Ishikawa (cell line): ENCODE data around the gene MZT1.

ENCODE experiments used
- CEBPB ChIP-seq: IDR thresholded peaks from 2 replicates; pipeline ENCODE4 v1.6.1; 2012
- CREB1 ChIP-seq: IDR thresholded peaks from 2 replicates; pipeline ENCODE4 v1.6.1; 2012; ENCODE audit warnings: low read depth
- EGR1 ChIP-seq: IDR thresholded peaks from 2 replicates; pipeline ENCODE4 v1.6.1; 2012
- EP300 ChIP-seq: IDR thresholded peaks from 2 replicates; pipeline ENCODE4 v1.6.1; 2012; ENCODE audit warnings: borderline replicate concordance
- FOXM1 ChIP-seq: IDR thresholded peaks from 2 replicates; pipeline ENCODE4 v1.6.1; 2012; ENCODE audit warnings: low read depth, borderline replicate concordance
- MAX ChIP-seq: IDR thresholded peaks from 2 replicates; pipeline ENCODE4 v1.6.1; 2012
- NFIC ChIP-seq: IDR thresholded peaks from 2 replicates; pipeline ENCODE4 v1.6.1; 2012
- RAD21 ChIP-seq: IDR thresholded peaks from 2 replicates; pipeline ENCODE4 v1.6.1; 2012; ENCODE audit warnings: low read depth
- TAF1 ChIP-seq: IDR thresholded peaks from 2 replicates; pipeline ENCODE4 v1.6.1; 2012; ENCODE audit warnings: low read depth, mild to moderate bottlenecking
- TCF12 ChIP-seq: IDR thresholded peaks from 2 replicates; pipeline ENCODE4 v1.6.1; 2012; ENCODE audit warnings: low read depth
- TEAD4 ChIP-seq: IDR thresholded peaks from 2 replicates; pipeline ENCODE4 v1.6.1; 2012
- YY1 ChIP-seq: IDR thresholded peaks from 2 replicates; pipeline ENCODE4 v1.6.1; 2012; ENCODE audit warnings: low read depth
- ZBTB7A ChIP-seq: IDR thresholded peaks from 2 replicates; pipeline ENCODE4 v1.6.1; 2012; ENCODE audit warnings: low read depth
- TF ChIP-seq, protein P1 (sequence below): IDR thresholded peaks from 2 replicates; pipeline ENCODE4 v1.6.1; 2012; ENCODE audit warnings: low read depth, mild to moderate bottlenecking
- TF ChIP-seq, protein P2 (sequence below): IDR thresholded peaks from 2 replicates; pipeline ENCODE4 v1.6.1; 2012

Gene MZT1

DNA sequence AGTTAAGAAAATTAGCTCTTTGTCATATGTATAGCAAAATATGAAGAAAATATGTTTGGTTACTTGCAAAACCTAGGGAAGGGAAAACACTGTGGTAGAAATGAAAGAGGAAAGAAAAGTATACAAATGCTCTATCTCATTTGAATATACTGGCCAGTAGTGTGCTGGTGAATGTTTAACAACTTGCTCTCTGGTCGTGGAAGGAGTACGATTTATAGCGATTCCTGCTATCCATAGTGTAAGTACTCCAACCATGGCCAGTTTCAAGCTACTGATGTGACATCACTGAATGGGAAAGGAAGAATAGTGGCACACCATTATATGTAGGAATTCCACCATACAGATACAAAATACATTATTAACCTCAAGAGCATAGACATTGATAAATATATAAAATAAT lies 9.6 kb upstream of the MZT1 start:
- no peak for TF ChIP-seq ZBTB7A
- no peak for TF ChIP-seq FOXM1
- TF ChIP-seq TAF1 = no peak
- no peak for TF ChIP-seq EP300
- TF ChIP-seq CREB1 = no peak
- TF ChIP-seq CEBPB = no peak
- TF ChIP-seq, protein P1, sequence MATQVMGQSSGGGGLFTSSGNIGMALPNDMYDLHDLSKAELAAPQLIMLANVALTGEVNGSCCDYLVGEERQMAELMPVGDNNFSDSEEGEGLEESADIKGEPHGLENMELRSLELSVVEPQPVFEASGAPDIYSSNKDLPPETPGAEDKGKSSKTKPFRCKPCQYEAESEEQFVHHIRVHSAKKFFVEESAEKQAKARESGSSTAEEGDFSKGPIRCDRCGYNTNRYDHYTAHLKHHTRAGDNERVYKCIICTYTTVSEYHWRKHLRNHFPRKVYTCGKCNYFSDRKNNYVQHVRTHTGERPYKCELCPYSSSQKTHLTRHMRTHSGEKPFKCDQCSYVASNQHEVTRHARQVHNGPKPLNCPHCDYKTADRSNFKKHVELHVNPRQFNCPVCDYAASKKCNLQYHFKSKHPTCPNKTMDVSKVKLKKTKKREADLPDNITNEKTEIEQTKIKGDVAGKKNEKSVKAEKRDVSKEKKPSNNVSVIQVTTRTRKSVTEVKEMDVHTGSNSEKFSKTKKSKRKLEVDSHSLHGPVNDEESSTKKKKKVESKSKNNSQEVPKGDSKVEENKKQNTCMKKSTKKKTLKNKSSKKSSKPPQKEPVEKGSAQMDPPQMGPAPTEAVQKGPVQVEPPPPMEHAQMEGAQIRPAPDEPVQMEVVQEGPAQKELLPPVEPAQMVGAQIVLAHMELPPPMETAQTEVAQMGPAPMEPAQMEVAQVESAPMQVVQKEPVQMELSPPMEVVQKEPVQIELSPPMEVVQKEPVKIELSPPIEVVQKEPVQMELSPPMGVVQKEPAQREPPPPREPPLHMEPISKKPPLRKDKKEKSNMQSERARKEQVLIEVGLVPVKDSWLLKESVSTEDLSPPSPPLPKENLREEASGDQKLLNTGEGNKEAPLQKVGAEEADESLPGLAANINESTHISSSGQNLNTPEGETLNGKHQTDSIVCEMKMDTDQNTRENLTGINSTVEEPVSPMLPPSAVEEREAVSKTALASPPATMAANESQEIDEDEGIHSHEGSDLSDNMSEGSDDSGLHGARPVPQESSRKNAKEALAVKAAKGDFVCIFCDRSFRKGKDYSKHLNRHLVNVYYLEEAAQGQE = no peak
- no peak for TF ChIP-seq YY1
- TF ChIP-seq RAD21 = no peak
- no peak for TF ChIP-seq TCF12
- TF ChIP-seq, protein P2, sequence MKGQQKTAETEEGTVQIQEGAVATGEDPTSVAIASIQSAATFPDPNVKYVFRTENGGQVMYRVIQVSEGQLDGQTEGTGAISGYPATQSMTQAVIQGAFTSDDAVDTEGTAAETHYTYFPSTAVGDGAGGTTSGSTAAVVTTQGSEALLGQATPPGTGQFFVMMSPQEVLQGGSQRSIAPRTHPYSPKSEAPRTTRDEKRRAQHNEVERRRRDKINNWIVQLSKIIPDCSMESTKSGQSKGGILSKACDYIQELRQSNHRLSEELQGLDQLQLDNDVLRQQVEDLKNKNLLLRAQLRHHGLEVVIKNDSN = no peak
- TF ChIP-seq EGR1 = no peak
- no peak for TF ChIP-seq MAX
- TF ChIP-seq NFIC = no peak
- no peak for TF ChIP-seq TEAD4

GRCh38 chr13:72728290-72728605 lies 819 bp upstream of the MZT1 start:
- no peak for TF ChIP-seq TEAD4
- no peak for TF ChIP-seq EP300
- no peak for TF ChIP-seq EGR1
- TF ChIP-seq FOXM1 = no peak
- no peak for TF ChIP-seq TAF1
- TF ChIP-seq RAD21 = no peak
- no peak for TF ChIP-seq CREB1
- TF ChIP-seq, protein P2 = no peak
- TF ChIP-seq, protein P1 = no peak
- no peak for TF ChIP-seq ZBTB7A
- no peak for TF ChIP-seq NFIC
- TF ChIP-seq MAX = no peak
- no peak for TF ChIP-seq CEBPB
- no peak for TF ChIP-seq TCF12
- TF ChIP-seq YY1 = no peak

DNA sequence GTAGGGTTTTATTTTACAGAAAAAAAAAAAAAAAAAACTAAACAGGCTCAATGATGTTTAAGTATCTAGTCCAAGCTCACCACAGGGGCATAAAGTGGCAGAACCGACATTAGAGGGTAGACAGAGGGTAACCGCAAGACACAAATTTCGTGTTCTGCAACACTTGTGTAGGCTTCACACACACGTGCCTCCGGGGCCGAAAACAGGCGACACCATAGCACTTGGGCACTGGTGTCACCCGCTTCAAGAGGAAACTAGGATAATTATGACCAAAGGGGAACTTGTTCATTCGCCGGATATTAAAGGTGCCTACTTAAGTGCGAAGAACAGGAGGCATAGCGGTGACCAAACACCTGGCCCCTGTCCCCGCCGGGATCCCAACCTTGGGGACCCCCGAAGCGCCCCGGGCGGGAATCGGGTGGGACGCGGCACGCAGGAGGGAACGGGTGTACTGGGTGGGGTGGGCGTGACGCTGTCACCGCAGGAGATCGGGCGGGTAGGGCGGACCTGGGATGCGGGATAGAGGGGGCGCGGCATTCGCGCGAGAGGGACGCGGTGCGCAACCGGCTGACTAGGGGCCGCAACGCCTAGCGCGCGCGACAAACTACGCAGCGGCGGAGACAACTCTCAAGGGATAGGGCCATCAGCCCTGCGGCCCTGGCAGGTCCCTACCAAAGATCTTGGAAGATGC lies 558 bp downstream of the MZT1 start:
- TF ChIP-seq, protein P2 = no peak
- TF ChIP-seq EP300 = no peak
- 0 out of 2 replicates have a peak, but pooled peaks have one; percentile 27 for TF ChIP-seq ZBTB7A
- TF ChIP-seq, protein P1 = no peak
- no peak for TF ChIP-seq RAD21
- peak; percentile 77 for TF ChIP-seq MAX
- no peak for TF ChIP-seq YY1
- TF ChIP-seq CEBPB = no peak
- no peak for TF ChIP-seq TAF1
- no peak for TF ChIP-seq CREB1
- TF ChIP-seq TCF12 = no peak
- no peak for TF ChIP-seq NFIC
- TF ChIP-seq EGR1 = no peak
- no peak for TF ChIP-seq FOXM1
- TF ChIP-seq TEAD4 = no peak

DNA sequence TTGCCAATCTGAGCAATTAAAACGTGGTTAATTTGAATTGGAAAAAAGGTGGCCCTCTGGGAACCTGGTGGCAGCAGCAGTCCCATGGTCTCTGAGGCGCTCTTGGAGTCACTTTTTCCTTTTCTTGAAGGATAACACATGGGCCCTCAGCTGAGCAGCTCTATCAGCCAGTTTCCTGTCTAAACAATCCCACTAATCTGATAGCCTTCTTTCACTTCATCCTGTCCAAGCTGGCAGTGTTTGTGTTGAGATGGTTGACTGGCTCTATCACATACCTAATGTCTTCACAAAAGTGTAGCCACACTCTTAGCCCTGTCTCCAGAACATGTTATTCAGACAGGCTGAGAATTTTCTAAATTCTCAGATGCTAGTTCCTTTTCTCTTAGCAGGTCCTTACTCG lies 10.7 kb downstream of the MZT1 start:
- no peak for TF ChIP-seq RAD21
- no peak for TF ChIP-seq EGR1
- TF ChIP-seq CEBPB = no peak
- TF ChIP-seq MAX = no peak
- TF ChIP-seq TCF12 = no peak
- no peak for TF ChIP-seq CREB1
- no peak for TF ChIP-seq ZBTB7A
- TF ChIP-seq, protein P1 = no peak
- TF ChIP-seq FOXM1 = no peak
- no peak for TF ChIP-seq TEAD4
- TF ChIP-seq NFIC = no peak
- TF ChIP-seq, protein P2 = no peak
- TF ChIP-seq EP300 = no peak
- no peak for TF ChIP-seq YY1
- TF ChIP-seq TAF1 = no peak
